ENCODE data around the gene DLGAP4.

GRCh38 chr20:36268440-36269342 lies 37.4 kb upstream of the DLGAP4 start:
- TF ChIP-seq EZH2 (IDR thresholded peaks at IDR 0.05; ENCODE audit: insufficient read depth, poor library complexity, severe bottlenecking) (no peak), EZH2phosphoT487 (IDR thresholded peaks at IDR 0.05; ENCODE audit: insufficient read depth, low read depth) (no peak)
